PC-3 (cell line): ENCODE results near the gene SPDEF. TPM values are rescaled to one million over a fixed set of nuclear protein-coding genes. Genes with fewer than 3 reads are reported as not detected.

ENCODE experiments used
- ATAC-seq: fragments of 200-7000 bp; cut with Tn5 transposase; 2 replicates; pipeline ENCODE4 v1.9.1; 2020; ENCODE audit warnings: mild to moderate bottlenecking, moderate library complexity
- BruUV-seq: library from RNA; stranded (reverse); fragments of 400-500 nt; replicated peaks from 2 replicates; lab custom pipeline; 2021; lab: Mats Ljungman, UMichigan
- CTCF ChIA-PET: fragments of 300-600 bp; sonication (Branson Sonifier 250); formaldehyde crosslinking; loops from one replicate; lab custom pipeline; 2022; ENCODE audit warnings: antibody characterized with exemption; lab: Charles Lee
- POLR2A ChIA-PET: fragments of 300-600 bp; sonication (Branson Sonifier 250); formaldehyde crosslinking; loops from one replicate; lab custom pipeline; 2022; ENCODE audit warnings: antibody characterized with exemption; ENCODE audit not compliant: unreplicated experiment; lab: Charles Lee
- DNase-seq: peaks from one replicate; pipeline ENCODE4 v3.0.0-alpha.2; 2015
- H2AFZ ChIP-seq: fragments of 300-600 bp; sonication (generic); 2 replicates; pipeline ENCODE4 v1.6.0; 2016; ENCODE audit warnings: antibody characterized with exemption, low read length
- H3F3A ChIP-seq: fragments of 300-600 bp; sonication (generic); one replicate; pipeline ENCODE4 v1.6.0; 2017; ENCODE audit warnings: antibody characterized with exemption, low read length, control low read depth, mild to moderate bottlenecking; ENCODE audit not compliant: unreplicated experiment
- H3K27ac ChIP-seq: fragments of 300-600 bp; sonication (generic); 2 replicates; pipeline ENCODE4 v1.5.1; 2016; ENCODE audit warnings: mild to moderate bottlenecking, low read length
- H3K27me3 ChIP-seq: fragments of 300-600 bp; sonication (generic); 2 replicates; pipeline ENCODE4 v1.6.1; 2016; ENCODE audit warnings: low read length, mixed read lengths
- H3K36me3 ChIP-seq: fragments of 300-600 bp; sonication (generic); 2 replicates; pipeline ENCODE4 v1.6.1; 2016; ENCODE audit warnings: low read depth, mixed run types, low read length, mixed read lengths
- H3K4me1 ChIP-seq: fragments of 300-600 bp; sonication (generic); 2 replicates; pipeline ENCODE4 v1.5.1; 2016; ENCODE audit warnings: low read length; ENCODE audit not compliant: insufficient read depth
- H3K4me2 ChIP-seq: fragments of 300-600 bp; sonication (generic); 2 replicates; pipeline ENCODE4 v1.6.0; 2016; ENCODE audit warnings: low read length
- H3K4me3 ChIP-seq: fragments of 300-600 bp; sonication (generic); 2 replicates; pipeline ENCODE4 v1.5.1; 2016; ENCODE audit warnings: mild to moderate bottlenecking, low read length, mixed read lengths
- H3K79me2 ChIP-seq: fragments of 300-600 bp; sonication (generic); 2 replicates; pipeline ENCODE4 v1.6.1; 2017; ENCODE audit warnings: low read length, mixed read lengths
- H3K9ac ChIP-seq: fragments of 300-600 bp; sonication (generic); 2 replicates; pipeline ENCODE4 v1.6.0; 2016; ENCODE audit warnings: mild to moderate bottlenecking, low read length
- H3K9me2 ChIP-seq: fragments of 300-600 bp; sonication (generic); replicated peaks from 2 replicates; pipeline ENCODE4 v1.6.1; 2016; ENCODE audit warnings: mixed run types, low read length, mixed read lengths
- H3K9me3 ChIP-seq: fragments of 300-600 bp; sonication (generic); 2 replicates; pipeline ENCODE4 v1.6.1; 2016; ENCODE audit warnings: low read length, mixed read lengths
- H4K20me1 ChIP-seq: fragments of 300-600 bp; sonication (generic); 2 replicates; pipeline ENCODE4 v1.6.1; 2016; ENCODE audit warnings: low read length, mixed read lengths
- CTCF ChIP-seq: fragments of 300-600 bp; sonication (generic); conservative IDR thresholded peaks from 2 replicates; pipeline ENCODE4 v1.5.1; 2017; ENCODE audit warnings: antibody characterized with exemption, low read depth, mild to moderate bottlenecking, low read length
- EZH2 ChIP-seq: fragments of 300-600 bp; sonication (generic); IDR thresholded peaks from one replicate; pipeline ENCODE4 v1.6.1; 2017; ENCODE audit warnings: antibody characterized with exemption, mild to moderate bottlenecking, low read length; ENCODE audit not compliant: unreplicated experiment
- EZH2phosphoT487 ChIP-seq: fragments of 300-600 bp; sonication (generic); IDR thresholded peaks from 2 replicates; pipeline ENCODE4 v1.6.1; 2018; ENCODE audit warnings: mild to moderate bottlenecking, antibody characterized with exemption, low read length, borderline replicate concordance
- intact Hi-C: fragments of 100-400 bp; cut with micrococcal nuclease; formaldehyde crosslinking; loops from 2 replicates; pipeline ENCODE4 v1.9.0; 2023
- total RNA-seq: library from RNA; depleted of rRNA; stranded (reverse); fragments of >200 nt; gene quantifications from 2 replicates; pipeline ENCODE4 v1.2.3, GENCODE V29; 2014

The SPDEF gene
- total RNA-seq, 1 experiment from 2014 or later: 190 TPM

DNA sequence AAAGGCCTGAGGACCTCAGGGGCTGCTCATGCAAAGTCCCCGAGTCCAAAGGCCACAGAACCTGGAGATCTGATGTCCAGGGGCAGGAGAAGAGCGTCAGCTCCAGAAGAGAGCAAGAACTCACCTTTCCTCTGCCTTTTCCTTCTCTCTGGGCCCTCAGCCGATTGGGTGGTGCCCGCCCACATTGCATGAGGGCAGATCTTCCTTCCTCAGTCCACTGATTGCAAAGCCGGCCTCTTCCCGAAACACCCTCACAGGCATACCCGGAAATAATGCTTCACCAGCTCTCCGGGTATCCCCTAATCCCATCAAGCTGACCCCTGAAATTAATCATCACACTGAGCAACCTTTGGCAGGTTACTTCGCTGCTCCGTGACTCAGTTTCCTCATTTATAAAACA is 33.4 kb downstream of the SPDEF start:
- H3K27ac ChIP-seq: no peak overlapping the region
- H3F3A ChIP-seq: no peaks in the 10 kb centered on the region
- H3K36me3 ChIP-seq: no peaks in the 10 kb centered on the region
- no peaks in the 10 kb centered on the region for H3K9me2 ChIP-seq
- no peak overlapping the region for H3K9ac ChIP-seq
- no peaks in the 10 kb centered on the region for H3K9me3 ChIP-seq
- ATAC-seq (no peak), DNase-seq (no peak)
- peaks cover 5% of the 10 kb centered on the region; the same call in 1 of the 2 replicates for H3K4me1 ChIP-seq
- ChIA-PET CTCF (no interaction called here), POLR2A (no interaction called here)
- H3K27me3 ChIP-seq: no peaks in the 10 kb centered on the region
- H4K20me1 ChIP-seq: no peaks in the 10 kb centered on the region
- no peaks in the 10 kb centered on the region for H3K79me2 ChIP-seq
- TF ChIP-seq EZH2phosphoT487 (no peak), CTCF (no peak), EZH2 (no peak)
- H2AFZ ChIP-seq: no peak overlapping the region
- no peak overlapping the region for H3K4me3 ChIP-seq
- no TSS peak for BruUV-seq
- H3K4me2 ChIP-seq: no peak overlapping the region
- intact Hi-C loops: no loop called here

GRCh38 chr6:34521463-34522285 is 34.5 kb downstream of the SPDEF start:
- Histone ChIP-seq H3K27me3 (no peaks in the 10 kb centered on the region), H4K20me1 (no peaks in the 10 kb centered on the region), H3K9me2 (no peaks in the 10 kb centered on the region), H3K9me3 (no peaks in the 10 kb centered on the region), H3K79me2 (no peaks in the 10 kb centered on the region), H3K4me2 (no peak overlapping the region), H3K4me3 (no peak overlapping the region), H2AFZ (no peak overlapping the region), H3K9ac (no peak overlapping the region), H3K27ac (no peak overlapping the region), H3F3A (no peaks in the 10 kb centered on the region), H3K4me1 (no peaks in the 10 kb centered on the region; the same call in 1 of the 2 replicates), H3K36me3 (no peaks in the 10 kb centered on the region)
- DNase-seq (no peak), ATAC-seq (no peak)
- ChIA-PET CTCF (no interaction called here), POLR2A (no interaction called here)
- no TSS peak for BruUV-seq
- intact Hi-C loops: no loop called here
- TF ChIP-seq EZH2phosphoT487: no peak
- TF ChIP-seq EZH2: no peak
- TF ChIP-seq CTCF: no peak
